K562 (cell line): ENCODE measurements around the gene PPP1R14C.

Experiments
- ARID3A ChIP-seq: IDR thresholded peaks from 2 replicates; pipeline ENCODE4 v1.6.1; 2012; ENCODE audit warnings: low read depth, low read length, improper control_type of control experiment, borderline replicate concordance
- POLR2A ChIP-seq: fragments of 450-650 bp; conservative IDR thresholded peaks from 2 replicates; pipeline ENCODE4 v1.6.1; 2016
- REST ChIP-seq, 2 experiments: fragments of 450-650 bp; formaldehyde crosslinking in 1 of 2; IDR thresholded peaks; 2 replicates each; pipeline versions ENCODE4 v1.4.0 to v1.6.1; 2014 to 2020; ENCODE audit warnings: mild to moderate bottlenecking in 2 of 2, borderline replicate concordance in 1 of 2, low read depth in 1 of 2

GRCh38 chr6:150156460-150156859, 13.6 kb downstream of the PPP1R14C start:
- no peak for TF ChIP-seq ARID3A
- no peak for TF ChIP-seq POLR2A
- TF ChIP-seq REST (IDR thresholded peaks at IDR 0.05; ENCODE audit: borderline replicate concordance), result no peak
- no peak for TF ChIP-seq REST (CRISPR knock-in tag; IDR thresholded peaks at IDR 0.05; ENCODE audit: low read depth)
